A204.1 (cell line): ENCODE results near the gene MEGF8.
A peak's percentile ranks its signal among the peaks of the same experiment; 100 is the strongest.

Experiments
- FAIRE-seq: peaks from 2 replicates; lab custom pipeline; 2012; peaks lifted over from hg19 to GRCh38; lab: Jason Lieb, UNC

The MEGF8 gene

DNA sequence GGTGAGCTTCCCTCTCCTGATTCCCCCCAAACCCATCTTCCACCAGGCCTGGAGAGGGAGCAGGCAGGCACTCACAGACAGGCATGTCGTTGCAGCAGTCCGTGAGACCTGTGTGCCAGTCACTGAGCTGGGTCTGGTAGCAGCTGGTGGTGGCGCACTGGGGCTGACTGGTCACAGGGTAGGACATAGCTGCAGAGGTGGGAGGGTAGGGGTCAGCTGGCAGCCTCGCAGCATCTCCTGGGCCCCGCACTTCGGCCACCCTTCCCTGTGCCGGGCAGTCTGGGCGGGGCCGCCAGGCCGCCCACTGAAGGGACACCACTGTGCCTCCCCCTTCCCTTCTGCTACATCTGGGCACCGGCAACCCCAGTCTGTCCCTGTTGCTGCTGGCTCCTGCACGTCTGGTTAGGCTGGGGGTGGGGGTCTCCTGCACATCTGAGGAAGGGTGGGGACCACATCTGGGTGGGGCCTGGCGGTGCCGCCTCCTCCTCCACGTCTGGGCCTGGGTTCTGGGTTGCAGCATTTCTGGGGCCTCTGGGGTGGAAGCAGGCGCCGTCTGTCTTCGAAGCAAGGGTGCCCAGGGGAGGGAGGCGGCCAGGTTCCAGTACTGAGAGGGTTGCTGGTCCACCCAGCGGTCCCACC, 63.5 kb downstream of the MEGF8 start:
- no peak for FAIRE-seq

DNA sequence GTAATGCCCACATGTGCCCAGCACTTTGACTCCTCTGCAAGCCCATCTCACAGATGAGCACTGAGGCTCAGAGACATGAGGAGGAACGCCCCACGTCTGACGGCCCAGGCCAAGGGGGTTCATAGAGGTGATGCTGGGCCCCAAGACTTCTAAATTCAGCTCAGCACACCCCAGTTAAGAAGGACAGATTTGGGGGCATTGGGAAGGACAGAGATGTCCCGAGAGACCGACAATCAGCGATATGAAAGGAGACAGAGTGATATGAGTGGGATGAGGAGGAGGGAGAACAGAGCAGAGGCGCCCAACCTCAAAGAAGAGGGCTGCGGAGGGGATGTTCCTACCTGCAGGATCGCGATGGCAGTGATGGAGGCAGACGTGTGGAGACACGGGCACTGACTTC, 64.5 kb downstream of the MEGF8 start, which contains the start of gene CNFN:
Gene CNFN (minus strand): TSS at position 399 of the 400 bp plus-strand sequence. CDS start 1,260 bp downstream, outside the sequence.
- FAIRE-seq: no peak

DNA sequence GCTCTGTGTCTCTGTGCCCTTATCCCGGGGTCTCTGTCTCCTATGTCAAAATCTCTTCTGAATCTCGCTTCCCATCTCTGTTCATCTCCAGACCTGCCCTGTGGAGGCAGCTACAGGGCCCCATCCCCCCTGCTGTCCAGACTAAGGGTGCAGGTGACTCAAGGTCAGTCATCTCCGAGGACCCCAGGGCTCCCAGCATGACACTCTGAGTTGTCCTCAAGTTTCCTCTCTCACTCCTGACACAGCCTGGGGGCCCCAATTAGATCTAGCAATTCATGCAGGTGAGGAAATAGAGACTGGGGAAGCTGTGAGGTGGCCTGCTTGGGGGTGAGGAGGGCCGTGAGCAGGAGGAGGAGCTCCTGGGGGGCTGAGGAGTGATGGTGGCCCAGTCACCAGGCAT, 66.7 kb downstream of the MEGF8 start:
- no peak for FAIRE-seq

DNA sequence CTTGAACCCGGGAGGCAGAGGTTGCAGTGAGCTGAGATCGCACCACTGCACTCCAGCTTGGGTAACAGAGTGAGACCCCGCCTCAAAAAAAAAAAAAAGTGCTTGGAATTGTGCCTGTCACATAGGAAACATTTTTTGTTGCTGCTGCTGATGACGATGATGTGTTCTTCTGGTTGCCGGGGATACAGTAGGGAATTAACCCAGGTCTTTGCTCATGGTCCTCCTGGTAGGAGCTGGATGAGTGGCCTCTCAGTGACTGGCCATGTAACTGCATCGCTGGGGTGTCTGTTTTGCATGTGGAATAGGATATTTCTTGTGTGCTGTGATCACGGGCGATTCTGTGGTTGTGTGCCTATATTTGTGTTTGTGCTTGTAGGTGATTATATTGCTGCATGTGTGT, 69.3 kb downstream of the MEGF8 start:
- no peak for FAIRE-seq

DNA sequence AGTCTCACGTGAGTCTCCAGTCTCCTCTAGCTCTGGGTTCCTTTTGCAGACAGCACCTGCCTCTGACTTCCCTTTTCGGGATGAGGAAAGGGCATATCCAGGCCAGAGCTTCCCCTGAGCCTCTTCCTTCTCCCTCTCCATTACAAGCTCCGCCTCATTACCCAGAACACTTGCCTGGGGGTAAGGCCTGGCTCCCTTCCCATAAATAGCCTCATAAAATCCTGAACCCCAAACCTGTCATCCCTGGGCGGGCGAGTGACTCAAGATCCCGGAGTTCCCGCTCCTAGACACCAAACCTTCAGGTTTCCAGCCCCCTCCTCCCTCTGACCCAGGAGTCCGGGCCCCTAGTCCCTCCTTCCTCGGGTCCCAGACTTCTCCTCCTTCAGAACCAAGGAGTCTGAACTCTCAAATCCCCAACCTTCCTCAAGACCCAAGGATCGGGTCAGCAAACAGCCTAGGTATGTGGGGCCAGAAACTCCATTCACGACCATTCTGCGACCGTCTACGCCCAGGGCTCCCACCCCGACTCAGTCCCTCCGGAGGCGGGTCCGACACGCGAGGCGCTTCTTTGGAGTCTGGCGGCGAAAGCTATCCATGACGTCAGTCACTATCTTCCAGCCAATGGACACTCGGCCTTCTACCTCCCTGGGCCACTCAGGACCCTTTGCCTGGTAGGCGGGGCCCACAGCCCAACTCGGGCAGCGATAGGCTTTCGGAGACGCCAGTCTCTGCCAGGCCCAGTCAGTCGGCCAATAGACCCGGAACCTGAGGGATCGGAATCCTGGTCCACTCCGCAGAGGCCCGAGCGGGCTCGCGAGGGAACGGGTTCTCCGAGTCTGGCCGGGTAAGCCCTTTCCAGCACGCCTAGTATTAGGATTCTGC, 71.2 kb downstream of the MEGF8 start:
- FAIRE-seq: peak; percentile 99

DNA sequence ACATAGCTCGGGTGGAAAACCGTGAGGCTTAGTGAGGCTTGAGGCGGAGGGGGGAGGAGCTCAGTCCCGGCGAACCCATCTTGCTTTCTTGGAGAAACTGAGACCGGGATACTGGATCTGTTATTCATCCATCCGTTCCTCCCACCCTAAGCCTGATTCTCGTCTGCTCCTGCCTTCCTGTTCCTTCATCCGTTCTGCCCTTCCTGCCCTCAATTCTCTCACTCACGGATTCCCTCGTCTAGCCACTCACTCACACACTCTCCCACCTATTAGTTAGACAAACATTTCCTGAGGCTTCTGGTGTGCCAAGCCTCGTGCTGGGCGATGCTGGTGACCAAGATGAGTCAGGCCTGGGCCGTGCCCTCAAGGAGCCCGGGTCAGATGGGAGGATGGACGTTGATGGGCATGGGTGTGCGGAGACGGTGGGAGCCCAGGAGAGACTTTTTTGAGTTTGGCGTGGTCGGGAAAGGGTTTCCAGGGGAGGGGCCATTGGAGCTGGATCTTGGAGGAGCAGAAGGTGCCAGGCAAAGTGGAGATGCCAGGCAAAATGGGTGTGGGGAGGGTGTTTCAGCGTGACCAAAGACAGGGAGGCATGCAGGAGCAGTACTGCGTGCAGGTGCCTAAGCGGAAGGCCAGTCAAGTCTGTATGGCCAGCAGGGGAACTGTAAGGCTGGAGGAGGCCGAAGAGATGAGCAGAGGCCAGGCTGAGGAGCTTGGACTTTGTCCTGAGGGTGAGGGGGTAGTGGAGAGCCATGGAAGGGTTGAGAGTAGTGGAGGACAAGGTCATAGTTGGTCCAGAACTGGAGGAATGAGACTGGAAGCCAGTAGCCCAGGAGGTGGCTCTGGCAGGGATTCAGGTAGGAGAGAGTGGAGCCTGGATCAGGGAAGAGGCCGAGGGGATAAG, 72.1 kb downstream of the MEGF8 start:
- FAIRE-seq: no peak

DNA sequence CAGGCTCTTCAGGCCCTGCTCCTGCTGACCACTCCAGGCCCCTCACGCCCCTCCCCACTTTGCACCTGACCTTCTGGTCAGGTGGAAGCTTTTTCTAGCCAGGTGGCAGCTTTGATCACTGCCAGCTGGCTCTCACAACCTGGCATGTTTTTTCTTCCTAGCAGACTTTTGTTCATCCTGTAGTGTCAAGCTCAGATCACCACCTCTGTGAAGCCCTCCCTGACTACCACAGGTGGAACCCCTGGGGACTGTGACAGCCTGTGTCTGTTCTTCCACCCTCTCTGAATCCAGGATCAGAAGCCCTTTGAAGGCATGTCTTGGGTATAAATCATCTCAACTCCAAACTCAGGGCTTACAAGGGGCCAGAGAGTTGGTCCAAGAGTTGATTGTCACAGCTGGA, 75.0 kb downstream of the MEGF8 start:
- FAIRE-seq: no peak

DNA sequence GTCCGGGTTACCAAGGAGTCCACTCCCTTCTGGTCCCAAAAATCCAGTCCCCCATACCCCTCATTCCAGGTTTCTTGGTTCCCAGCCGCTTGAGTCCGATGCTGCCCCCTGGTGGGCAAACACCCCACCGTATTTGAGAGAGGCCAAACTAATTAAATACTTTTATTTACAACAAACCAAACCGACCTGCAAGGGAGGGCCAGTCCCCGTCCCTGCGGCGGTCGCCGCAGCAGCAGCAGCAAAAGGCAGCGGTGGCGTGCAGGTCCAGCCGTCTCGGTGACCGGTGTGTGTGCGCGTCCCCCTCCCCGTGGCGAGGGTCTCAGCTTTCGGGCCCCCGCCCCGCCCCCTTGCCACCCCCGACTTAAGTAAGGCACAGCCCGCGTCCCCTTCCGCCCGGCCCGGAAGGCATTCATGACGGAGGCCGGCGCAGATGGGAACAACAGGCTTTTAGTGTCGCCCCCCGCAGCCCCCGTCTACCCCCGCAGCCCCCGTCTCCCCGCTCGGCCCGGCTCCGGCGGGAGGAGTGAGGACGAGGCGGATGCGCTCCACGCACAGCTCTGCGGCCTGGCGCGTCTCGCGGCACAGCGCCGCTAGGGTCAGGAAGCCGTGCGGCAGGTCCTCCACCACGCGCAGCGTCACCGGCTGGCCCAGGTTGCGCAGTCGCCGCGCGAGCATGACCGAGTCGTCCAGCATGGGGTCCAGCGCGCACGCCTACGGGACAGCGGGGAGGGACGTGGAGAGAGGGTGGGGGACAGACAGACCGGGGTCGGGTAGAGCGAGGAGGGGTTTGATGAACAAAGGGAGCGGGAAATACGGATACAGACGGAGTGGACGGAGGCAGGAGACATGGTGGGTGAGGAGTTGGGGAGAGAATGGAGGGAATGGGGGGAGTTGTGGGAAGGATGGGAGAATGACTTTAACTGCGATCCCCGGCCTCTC, 76.2 kb downstream of the MEGF8 start:
- no peak for FAIRE-seq

DNA sequence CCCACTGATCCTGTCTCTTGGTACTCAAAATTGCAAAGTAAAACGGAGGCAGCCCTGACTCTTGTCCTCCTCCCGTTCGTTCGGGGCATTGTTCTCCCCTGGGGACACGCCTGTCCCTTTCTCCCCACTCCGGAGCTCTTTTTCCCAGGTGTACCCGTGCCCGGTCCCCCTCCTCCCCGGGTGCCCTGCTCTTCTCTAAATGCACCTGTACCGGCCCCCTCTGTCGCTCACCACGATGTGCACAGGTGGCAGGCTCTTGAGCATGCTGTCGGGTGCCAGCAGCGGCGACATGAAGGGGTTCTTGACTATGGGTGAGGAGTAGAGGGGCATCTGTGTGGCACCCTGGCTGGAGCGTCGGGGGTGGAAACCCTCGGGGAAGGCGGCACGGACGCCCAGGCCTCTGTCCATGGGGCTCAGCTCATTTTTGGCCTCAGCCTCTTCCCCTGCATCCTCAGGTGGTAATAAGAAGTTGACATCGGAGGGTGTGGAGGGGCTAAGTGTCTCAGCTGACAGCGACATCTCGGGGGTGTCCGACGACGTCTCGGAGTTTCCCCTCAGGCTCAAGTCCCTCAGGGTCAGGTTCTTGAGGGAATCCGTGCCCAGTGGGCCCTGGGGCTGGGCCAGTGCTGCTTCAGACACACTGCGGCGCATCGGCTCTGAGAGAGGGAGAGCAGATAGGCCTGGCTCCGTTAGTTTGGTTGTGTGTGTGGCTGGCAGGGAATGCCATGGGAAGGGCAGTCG, 77.1 kb downstream of the MEGF8 start:
- no peak for FAIRE-seq

DNA sequence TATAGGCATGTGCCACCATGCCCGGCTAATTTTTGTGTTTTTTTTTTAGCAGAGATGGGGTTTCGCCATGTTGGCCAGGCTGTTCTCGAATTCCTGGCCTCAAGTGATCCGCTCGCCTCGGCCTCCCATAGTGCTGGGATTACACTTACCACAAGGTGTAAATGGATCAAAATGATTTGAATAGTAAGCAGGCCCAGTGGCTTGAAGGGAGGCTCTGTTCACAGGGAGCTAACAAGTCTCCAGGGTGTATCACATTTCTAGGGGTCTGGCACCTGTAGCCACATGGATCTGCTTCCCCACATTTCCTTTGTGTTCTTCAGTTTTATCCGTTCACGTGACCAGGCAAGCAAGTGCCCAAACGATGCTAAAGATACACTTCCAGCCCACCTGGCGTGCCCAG, 78.2 kb downstream of the MEGF8 start:
- no peak for FAIRE-seq

DNA sequence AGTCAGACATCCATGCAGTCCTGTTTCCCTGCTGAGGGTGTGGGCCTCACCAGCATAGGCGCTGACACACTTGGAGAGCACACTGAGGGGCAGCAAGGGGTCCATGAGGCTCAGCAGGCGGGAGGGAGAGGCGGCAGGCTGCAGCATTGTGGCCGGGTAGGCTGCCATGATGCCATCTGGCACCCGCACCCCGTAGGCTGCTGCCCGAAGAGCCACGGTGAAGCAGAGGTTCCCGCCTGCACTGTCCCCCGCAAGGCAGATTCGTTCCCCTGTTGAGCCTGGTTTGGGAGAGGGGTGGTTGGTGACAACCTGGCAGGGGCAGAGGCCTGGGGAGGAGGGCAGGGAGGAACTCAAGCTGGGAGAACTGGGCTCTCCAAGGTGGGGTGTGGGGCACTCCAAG, 80.7 kb downstream of the MEGF8 start:
- FAIRE-seq: no peak

DNA sequence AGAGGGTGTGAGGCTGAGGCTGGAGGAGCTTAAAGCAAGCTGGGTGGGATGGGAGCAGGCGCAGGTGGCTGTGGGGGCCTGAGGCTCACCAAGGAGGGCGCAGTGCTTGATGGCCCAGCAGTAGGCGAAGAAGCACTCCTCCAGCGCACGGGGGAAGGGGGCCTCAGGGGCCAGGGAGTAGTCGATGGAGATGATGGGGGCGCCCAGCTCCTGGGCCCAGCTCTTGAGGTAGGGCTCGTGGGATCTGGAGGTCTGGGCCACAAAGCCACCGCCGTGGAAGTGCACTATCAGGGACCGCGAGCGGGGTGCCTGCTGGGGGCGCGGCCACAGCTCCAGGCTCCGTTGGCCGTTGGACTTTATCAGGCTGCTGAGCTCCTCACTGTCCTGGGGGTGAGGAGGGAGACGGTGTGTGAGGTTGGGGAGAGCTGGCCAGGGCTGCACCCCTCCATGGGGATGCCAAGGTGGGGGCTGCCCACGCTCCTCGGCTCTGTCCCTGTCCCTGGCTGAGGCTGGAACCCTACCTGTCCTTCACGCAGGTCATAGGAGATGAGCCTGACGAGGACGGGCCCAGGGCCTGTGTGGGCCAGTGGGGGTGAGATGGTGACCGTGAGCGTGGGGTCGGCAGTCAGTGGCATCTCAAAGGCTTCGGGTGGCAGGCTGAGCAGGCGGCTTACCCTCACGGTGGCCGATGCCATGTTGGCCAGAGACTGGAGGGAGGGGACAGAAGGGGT, 81.8 kb downstream of the MEGF8 start:
- no peak for FAIRE-seq

DNA sequence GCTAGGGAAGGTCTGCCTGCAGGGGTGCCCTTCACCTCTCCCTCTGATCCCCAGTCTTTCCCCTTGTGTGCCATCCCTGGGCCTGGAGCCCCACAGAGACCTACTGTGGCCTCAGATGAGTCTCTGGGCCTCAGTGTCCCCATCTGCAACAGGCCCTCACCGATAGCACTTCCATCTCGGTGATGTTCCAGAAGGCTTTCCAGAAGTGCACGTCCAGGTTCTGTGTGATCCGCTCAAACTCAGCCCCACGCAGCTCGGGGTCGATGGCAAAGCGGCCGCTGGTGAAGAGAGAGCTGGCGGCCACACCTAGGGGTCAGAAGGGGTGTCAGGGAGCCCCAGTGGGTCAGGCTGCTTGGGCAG, 82.4 kb downstream of the MEGF8 start:
- FAIRE-seq: no peak

DNA sequence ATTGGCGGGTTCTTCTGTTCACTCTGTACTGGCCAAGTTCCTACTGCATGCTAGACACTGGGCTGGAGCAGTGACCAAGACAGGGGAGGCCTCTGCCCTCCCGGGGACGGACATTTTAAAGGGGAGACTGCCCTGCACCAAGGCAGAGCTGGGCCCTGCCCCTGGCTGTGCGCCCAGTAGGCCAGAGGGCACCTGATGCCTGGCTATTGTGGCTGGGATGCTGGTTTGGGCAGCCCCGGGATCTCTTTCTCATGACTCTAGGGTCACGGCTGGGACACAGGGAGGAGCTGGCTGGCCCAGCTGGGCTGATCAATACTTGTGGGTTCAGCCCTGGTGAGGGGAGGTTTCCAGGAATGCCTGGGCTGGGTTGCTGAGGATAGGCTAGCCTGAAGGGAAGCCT, 84.0 kb downstream of the MEGF8 start:
- FAIRE-seq: no peak

DNA sequence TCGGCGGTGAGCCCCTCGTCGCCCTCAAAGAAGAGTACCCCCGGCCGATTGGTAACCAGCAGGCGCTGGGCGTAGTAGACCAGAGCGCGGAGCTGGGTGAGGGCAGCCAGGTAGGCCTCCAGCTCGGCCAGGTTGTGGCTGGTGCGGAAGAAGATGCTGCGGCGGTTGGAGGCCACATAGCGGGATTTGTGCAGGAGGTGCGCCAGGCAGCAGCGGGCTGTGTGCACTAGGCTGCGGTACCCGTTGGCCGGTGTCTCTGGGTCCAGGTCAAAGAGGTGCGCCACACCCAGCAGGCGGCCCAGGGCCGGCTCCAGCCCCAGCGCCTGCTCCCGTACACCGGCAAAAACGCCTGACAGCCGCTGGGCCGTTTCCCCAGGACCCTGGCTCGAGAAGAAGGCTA, 84.9 kb downstream of the MEGF8 start:
- FAIRE-seq: no peak

DNA sequence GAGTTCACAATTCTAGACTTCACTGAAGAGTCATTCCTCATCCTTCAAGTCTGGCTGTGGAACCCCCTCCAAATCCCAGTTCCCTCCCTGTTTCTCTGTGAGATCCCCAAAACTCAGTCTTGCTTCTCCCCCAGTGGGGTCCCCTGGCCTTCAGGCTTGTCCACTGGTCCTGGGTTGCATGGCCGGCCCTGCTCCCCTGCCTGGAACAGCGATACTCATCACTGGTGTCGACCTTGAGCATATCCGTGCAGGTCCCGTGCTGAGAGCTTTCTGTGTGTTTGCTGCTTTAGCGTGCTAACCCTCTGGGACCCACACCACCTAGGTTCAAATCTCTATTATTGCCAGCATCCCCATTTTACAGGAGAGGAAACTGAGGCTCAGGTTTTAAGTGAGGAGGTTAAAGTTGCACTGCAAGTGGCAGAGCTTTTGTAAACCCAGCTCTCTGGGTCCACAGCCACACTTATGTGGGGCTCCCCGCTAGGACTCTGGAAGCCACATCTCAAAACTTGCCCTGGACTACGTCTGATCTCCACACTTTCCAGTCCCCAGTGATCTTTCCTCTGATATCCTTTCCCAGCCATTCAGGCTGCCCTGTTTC, 86.2 kb downstream of the MEGF8 start:
- FAIRE-seq: no peak

DNA sequence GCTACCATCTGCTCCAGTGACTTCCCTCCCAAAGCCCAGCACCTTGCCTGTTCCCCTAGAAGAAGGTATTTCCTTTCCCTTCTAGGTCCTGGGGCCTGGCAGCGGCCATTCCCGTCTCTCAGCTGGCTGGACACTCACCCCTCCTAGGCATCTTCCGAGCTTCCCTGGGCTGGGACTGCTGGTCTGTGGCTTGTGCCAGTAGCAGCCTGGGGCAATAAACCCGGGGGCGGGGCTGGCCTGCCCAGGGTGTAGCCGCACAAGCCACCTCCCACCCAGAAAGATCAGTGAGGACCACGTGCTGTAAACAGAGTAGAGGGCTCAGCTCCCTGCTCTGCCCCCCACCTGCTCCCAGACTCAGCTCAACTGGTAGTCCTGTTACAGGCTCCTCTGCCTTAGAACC, 86.8 kb downstream of the MEGF8 start:
- FAIRE-seq: no peak

DNA sequence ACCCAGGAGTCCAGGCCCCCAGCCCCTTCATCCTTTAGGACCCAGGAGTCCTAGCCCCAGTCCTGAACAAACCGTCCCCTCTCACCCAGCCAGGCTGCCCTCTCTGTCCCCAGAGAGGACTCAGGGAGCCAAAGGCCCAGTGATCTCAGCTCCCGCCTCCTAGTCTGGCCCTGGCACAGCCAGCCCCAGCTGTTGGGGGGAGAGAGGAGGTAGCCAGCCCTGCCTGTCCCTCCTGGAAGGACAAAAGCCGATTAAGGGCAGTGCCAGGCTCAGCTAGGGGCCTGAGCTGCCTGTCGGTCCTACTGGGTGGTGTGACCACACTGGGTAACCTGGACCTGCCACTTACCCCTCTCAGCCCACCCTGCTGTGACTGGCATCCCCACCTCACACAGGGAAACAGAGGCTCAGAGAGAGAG, 87.2 kb downstream of the MEGF8 start:
- no peak for FAIRE-seq

DNA sequence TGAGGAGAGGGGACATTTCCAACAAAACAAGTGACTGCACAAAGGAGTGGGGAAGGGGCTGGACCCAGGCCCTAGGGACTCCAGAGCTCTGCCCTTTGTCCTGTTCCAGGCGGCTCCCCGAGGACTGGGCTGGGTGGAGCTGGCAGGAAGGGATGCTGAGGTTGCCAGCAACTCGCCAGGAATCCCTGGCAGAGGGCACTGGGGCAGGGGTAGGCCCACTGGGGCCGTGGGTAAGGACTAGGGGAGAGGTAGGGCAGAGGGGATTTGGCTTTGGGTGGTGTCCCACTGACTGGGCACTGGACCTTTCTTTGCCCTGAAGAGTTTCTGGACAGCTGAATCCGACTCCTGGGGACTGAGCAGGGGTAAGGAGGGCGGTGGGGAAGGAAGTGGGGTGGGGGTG, 93.9 kb downstream of the MEGF8 start:
- FAIRE-seq: no peak

DNA sequence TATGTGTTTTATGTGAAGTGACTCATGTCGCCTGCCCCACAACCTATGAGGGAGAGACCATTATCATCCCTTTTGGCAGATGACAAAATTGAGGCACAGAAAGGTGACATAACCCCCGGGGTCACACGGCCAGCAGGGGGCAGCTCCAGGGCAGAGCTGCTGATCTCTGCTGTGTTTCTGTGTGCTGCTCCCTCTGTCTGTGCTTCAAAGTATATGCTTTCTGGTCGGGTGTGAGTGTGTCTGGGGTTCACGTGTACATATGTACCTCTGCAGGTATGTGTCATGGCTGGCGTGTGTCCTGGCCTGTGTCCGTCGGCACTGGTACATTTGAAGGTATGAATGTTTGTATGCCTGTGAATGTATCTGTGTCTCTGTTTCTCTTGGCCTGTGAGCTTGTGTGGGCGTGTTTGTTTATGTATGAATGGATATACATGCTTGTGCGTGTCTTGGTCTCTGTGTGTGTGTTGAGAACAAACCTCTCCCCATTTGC, 94.7 kb downstream of the MEGF8 start:
- FAIRE-seq: no peak
